DND-41 (cell line): ENCODE results near the gene MVD.

ENCODE experiments used
- CTCF ChIP-seq: IDR thresholded peaks from 2 replicates; pipeline ENCODE4 v1.5.1; 2012; ENCODE audit warnings: borderline replicate concordance, low read length, moderate library complexity, mild to moderate bottlenecking; ENCODE audit not compliant: poor library complexity, severe bottlenecking; ENCODE audit errors: extremely low read depth
- EZH2 ChIP-seq: IDR thresholded peaks from 3 replicates; pipeline ENCODE4 v1.6.1; 2012; ENCODE audit warnings: borderline replicate concordance, low read depth, mild to moderate bottlenecking, moderate library complexity, low read length, inconsistent platforms; ENCODE audit not compliant: severe bottlenecking

GRCh38 chr16:88700636-88701482 lies 38.0 kb upstream of the MVD start:
- no peak for TF ChIP-seq CTCF
- no peak for TF ChIP-seq EZH2
